Mesenchymal stem cell (in vitro differentiated cells and primary cell): ENCODE data around the gene ANKRD9.

ENCODE experiments used
- DNase-seq: peaks from one replicate; pipeline ENCODE4 v3.0.0-alpha.2; 2013
- H2AFZ ChIP-seq: one replicate; pipeline ENCODE4 v1.6.1; 2013; ENCODE audit warnings: low read depth, mild to moderate bottlenecking, control low read depth, inconsistent platforms, low read length, moderate library complexity
- H2AK5ac ChIP-seq: 2 replicates; pipeline ENCODE4 v1.6.1; 2013; ENCODE audit warnings: low read length, moderate library complexity, mild to moderate bottlenecking, inconsistent platforms; ENCODE audit not compliant: severe bottlenecking
- H2BK120ac ChIP-seq: one replicate; pipeline ENCODE4 v1.6.1; 2013; ENCODE audit warnings: low read depth, mild to moderate bottlenecking, inconsistent platforms, low read length, moderate library complexity
- H2BK12ac ChIP-seq, 2 experiments: one replicate each; pipeline ENCODE4 v1.6.1; 2013; ENCODE audit warnings: inconsistent platforms in 2 of 2, low read length in 2 of 2, mild to moderate bottlenecking in 2 of 2, moderate library complexity in 2 of 2, control low read depth in 1 of 2
- H2BK15ac ChIP-seq: one replicate; pipeline ENCODE4 v1.6.1; 2013; ENCODE audit warnings: mild to moderate bottlenecking, low read depth, inconsistent platforms; ENCODE audit not compliant: poor library complexity, severe bottlenecking
- H2BK5ac ChIP-seq: 2 replicates; pipeline ENCODE4 v1.6.1; 2013; ENCODE audit warnings: low read depth, mild to moderate bottlenecking, low read length, control low read depth, inconsistent platforms; ENCODE audit not compliant: poor library complexity, severe bottlenecking
- H3K14ac ChIP-seq, 2 experiments: one replicate each; pipeline ENCODE4 v1.6.1; 2013; ENCODE audit warnings: inconsistent platforms in 2 of 2, low read length in 2 of 2, control low read depth in 1 of 2, mild to moderate bottlenecking in 1 of 2, moderate library complexity in 1 of 2
- H3K18ac ChIP-seq, 2 experiments: one replicate each; pipeline ENCODE4 v1.6.1; 2013; ENCODE audit warnings: inconsistent platforms in 2 of 2, low read length in 2 of 2, control low read depth in 1 of 2, low read depth in 1 of 2, mild to moderate bottlenecking in 1 of 2
- H3K23ac ChIP-seq, 2 experiments: one replicate each; pipeline ENCODE4 v1.6.1; 2013; ENCODE audit warnings: inconsistent platforms in 2 of 2, low read length in 2 of 2, mild to moderate bottlenecking in 2 of 2, moderate library complexity in 2 of 2, control low read depth in 1 of 2
- H3K27ac ChIP-seq: 2 replicates; pipeline ENCODE4 v1.5.1; 2013; ENCODE audit warnings: mild to moderate bottlenecking, moderate library complexity, low read length, control low read depth, inconsistent platforms; ENCODE audit not compliant: poor library complexity, severe bottlenecking
- H3K27me3 ChIP-seq, 2 experiments: 2 replicates each; pipeline versions ENCODE4 v1.6.1 to v1.7.0; 2013; ENCODE audit warnings: low read length in 2 of 2, mild to moderate bottlenecking in 2 of 2, moderate library complexity in 2 of 2, control low read depth in 1 of 2, inconsistent platforms in 1 of 2; ENCODE audit not compliant: control insufficient read depth in 1 of 2, insufficient read depth in 1 of 2
- H3K36me3 ChIP-seq, 2 experiments: 2 replicates each; pipeline versions ENCODE4 v1.6.1 to v1.7.0; 2013; ENCODE audit warnings: low read length in 2 of 2, control low read depth in 1 of 2, inconsistent platforms in 1 of 2, low read depth in 1 of 2, mild to moderate bottlenecking in 1 of 2; ENCODE audit not compliant: insufficient read depth in 2 of 2, control insufficient read depth in 1 of 2
- H3K4ac ChIP-seq, 2 experiments: one replicate each; pipeline ENCODE4 v1.6.1; 2013; ENCODE audit warnings: inconsistent platforms in 2 of 2, low read length in 2 of 2, mild to moderate bottlenecking in 2 of 2, moderate library complexity in 2 of 2, control low read depth in 1 of 2, low read depth in 1 of 2
- H3K4me1 ChIP-seq: 2 replicates; pipeline ENCODE4 v1.6.1; 2013; ENCODE audit warnings: low read depth, low read length, control low read depth; ENCODE audit not compliant: control insufficient read depth, insufficient read depth
- H3K4me2 ChIP-seq: 2 replicates; pipeline ENCODE4 v1.6.1; 2013; ENCODE audit warnings: low read length, mild to moderate bottlenecking, inconsistent platforms; ENCODE audit not compliant: poor library complexity, severe bottlenecking
- H3K4me3 ChIP-seq, 2 experiments: 2 replicates each; pipeline versions ENCODE4 v1.5.1 to v1.7.0; 2013; ENCODE audit warnings: low read length in 2 of 2, mild to moderate bottlenecking in 2 of 2, control low read depth in 1 of 2, low read depth in 1 of 2; ENCODE audit not compliant: insufficient read depth in 1 of 2
- H3K79me1 ChIP-seq: replicated peaks from 2 replicates; pipeline ENCODE4 v1.6.1; 2013; ENCODE audit warnings: mild to moderate bottlenecking, control low read depth, low read length, inconsistent platforms; ENCODE audit not compliant: poor library complexity, severe bottlenecking
- H3K9ac ChIP-seq: 2 replicates; pipeline ENCODE4 v1.7.0; 2013; ENCODE audit warnings: mild to moderate bottlenecking, low read length, moderate library complexity
- H3K9me3 ChIP-seq: 2 replicates; pipeline ENCODE4 v1.7.0; 2013; ENCODE audit warnings: mild to moderate bottlenecking, low read length; ENCODE audit not compliant: control insufficient read depth
- H4K8ac ChIP-seq: one replicate; pipeline ENCODE4 v1.6.1; 2013; ENCODE audit warnings: inconsistent platforms, mild to moderate bottlenecking, low read length, moderate library complexity
- H4K91ac ChIP-seq: one replicate; pipeline ENCODE4 v1.6.1; 2013; ENCODE audit warnings: mild to moderate bottlenecking, low read length, inconsistent platforms
- WGBS: methylation state at CpG from one replicate; pipeline ENCODE4 v1.1.7; 2013; ENCODE audit warnings: mixed read lengths; 5-methylcytosine and 5-hydroxymethylcytosine counted together

ANKRD9 gene

DNA sequence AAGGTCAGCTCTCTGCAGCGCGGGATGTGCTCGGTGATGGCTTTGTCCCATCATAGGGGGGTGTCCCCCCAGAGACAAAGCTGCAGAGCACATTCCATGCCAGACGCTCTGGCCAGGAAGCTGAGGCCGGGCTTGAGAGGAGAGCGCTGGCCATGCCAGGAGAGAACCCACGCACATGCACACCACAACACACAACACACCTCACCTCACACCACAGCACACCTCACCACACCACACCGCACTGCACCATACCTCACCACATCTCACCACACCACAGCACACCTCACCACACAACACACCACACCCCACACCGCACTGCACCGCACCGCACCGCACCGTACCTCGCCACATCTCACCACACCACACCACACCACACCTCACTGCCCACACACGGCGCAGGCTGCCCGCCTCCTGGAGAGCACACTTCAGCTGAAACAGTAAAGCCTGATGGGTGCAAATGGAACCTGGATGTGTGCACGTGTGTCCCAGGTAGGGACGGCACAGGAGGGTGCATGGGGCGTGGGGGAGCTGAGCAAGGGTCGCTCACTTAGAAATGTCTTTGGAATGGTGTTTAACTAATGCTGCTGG is 10.8 kb downstream of the ANKRD9 start:
- Histone ChIP-seq H4K8ac (no peak overlapping the region), H2AK5ac (no peak overlapping the region), H2AFZ (no peak overlapping the region), H2BK5ac (no peak overlapping the region), H2BK12ac (no peak overlapping the region), H4K91ac (peak overlapping the region; percentile 88), H3K9me3 (no peaks in the 10 kb centered on the region), H3K4ac (no peak overlapping the region), H3K79me1 (no peaks in the 10 kb centered on the region), H3K4me2 (no peak overlapping the region), H3K27ac (no peak overlapping the region), H3K36me3 (peaks cover 32 to 57% of the 10 kb centered on the region in 2 experiments), H3K9ac (no peak overlapping the region), H3K18ac (peak overlapping the region; percentile 9 to 29), H3K23ac (no peak overlapping the region), H3K14ac (peak overlapping the region in 1 of 2 experiments; percentile 35), H2BK15ac (no peak overlapping the region), H3K4me1 (peaks cover 12% of the 10 kb centered on the region), H3K27me3 (no peaks in the 10 kb centered on the region), H3K4me3 (peak overlapping the region in 1 of 2 experiments; percentile 9), H2BK120ac (no peak overlapping the region)
- no peak for DNase-seq
- 94% methylated on average over 20 of the region's 21 CpGs for WGBS

DNA sequence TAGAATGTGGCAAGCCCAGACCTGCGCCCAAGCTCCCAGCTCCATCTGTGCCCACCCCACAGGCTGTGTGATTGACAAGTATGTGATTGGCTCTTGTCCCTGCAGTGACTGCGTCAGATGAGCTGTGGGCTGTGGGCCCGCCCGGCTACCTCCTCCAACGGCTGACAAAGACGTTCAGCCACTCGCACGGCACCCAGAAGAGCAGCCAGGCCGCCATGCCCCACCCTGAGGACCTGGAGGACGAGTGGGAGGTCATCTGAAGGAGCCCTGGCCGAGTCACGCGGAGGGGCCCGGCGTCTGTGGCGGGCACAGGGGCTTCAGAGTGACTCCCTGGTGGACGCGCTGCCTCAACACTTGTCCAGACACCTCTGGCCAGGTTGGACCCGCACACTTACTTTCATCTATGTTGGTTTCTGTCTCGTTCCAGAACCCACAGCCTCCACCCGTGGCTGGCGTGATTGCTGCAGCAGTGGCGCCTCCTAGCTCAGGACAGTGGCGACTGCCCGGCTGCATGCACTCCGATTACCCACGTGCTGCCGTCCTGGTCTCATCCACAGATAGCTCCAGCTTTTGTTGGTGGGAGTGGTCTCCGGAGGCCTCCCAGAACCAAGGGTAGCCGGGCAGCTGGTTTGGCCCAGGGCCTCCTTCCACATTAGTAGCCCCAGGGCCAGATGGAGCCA is 11.4 kb downstream of the ANKRD9 start:
- Histone ChIP-seq H3K4me1 (peaks cover 12% of the 10 kb centered on the region), H2BK12ac (no peak overlapping the region), H4K8ac (no peak overlapping the region), H2BK5ac (no peak overlapping the region), H3K18ac (no peak overlapping the region), H3K27me3 (no peaks in the 10 kb centered on the region), H3K27ac (no peak overlapping the region), H3K9me3 (no peaks in the 10 kb centered on the region), H4K91ac (no peak overlapping the region), H2BK120ac (no peak overlapping the region), H3K79me1 (no peaks in the 10 kb centered on the region), H3K36me3 (peaks cover 32 to 60% of the 10 kb centered on the region in 2 experiments), H3K4me2 (no peak overlapping the region), H3K23ac (no peak overlapping the region), H2BK15ac (no peak overlapping the region), H2AFZ (no peak overlapping the region), H2AK5ac (no peak overlapping the region), H3K4ac (no peak overlapping the region), H3K4me3 (no peak overlapping the region), H3K9ac (no peak overlapping the region), H3K14ac (no peak overlapping the region)
- DNase-seq, result no peak
- 84% methylated on average over 30 of the region's 30 CpGs for WGBS

DNA sequence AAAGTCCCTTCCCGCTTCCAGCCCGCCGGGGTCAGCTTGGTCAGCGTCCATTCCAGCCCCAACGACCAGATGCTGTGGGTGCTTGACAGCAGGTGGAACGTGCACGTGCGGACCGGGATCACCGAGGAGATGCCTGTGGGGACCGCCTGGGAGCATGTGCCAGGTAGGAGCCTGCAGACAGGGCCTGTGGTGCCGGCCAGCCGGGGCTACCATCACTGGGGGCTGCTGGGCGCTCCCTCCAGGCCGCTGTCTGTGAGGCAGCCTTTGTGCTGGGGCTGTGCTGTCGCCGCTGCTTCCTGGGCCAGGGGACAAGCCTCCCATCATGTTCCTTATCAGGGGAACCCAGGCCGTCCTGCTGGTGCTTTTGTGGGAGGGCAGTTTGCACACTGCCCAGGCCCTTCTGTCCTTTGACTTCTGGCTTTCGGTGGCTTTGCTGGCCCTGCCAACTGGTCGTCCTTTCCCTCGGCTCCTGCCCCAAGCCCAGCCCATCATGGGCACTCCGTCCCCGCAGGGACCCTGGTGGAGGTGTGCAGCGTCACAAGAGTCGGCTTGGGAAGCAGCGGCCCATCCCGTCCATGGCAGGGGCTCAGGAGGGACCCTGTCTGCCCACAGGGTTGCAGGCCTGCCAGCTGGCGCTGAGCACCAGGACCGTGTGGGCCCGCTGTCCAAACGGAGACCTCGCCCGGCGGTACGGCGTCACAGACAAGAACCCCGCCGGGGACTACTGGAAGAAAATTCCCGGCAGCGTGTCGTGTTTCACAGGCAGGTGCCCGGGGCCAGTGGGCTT is 12.4 kb downstream of the ANKRD9 start:
- H4K91ac ChIP-seq, result no peak overlapping the region
- no peaks in the 10 kb centered on the region for H3K79me1 ChIP-seq
- no peaks in the 10 kb centered on the region for H3K27me3 ChIP-seq
- H3K18ac ChIP-seq, result no peak overlapping the region
- no peak overlapping the region for H3K9ac ChIP-seq
- no peak overlapping the region for H3K4me3 ChIP-seq
- WGBS, result 93% methylated on average over 42 of the region's 42 CpGs
- no peak overlapping the region for H3K14ac ChIP-seq
- no peak overlapping the region for H2BK120ac ChIP-seq
- peaks cover 12% of the 10 kb centered on the region for H3K4me1 ChIP-seq
- no peak overlapping the region for H3K4ac ChIP-seq
- H2AK5ac ChIP-seq, result no peak overlapping the region
- no peak for DNase-seq
- H3K9me3 ChIP-seq, result no peaks in the 10 kb centered on the region
- no peak overlapping the region for H2BK15ac ChIP-seq
- H2AFZ ChIP-seq, result no peak overlapping the region
- H3K27ac ChIP-seq, result no peak overlapping the region
- H2BK12ac ChIP-seq, result no peak overlapping the region
- peaks cover 32 to 60% of the 10 kb centered on the region in 2 experiments for H3K36me3 ChIP-seq
- no peak overlapping the region for H3K23ac ChIP-seq
- H3K4me2 ChIP-seq, result no peak overlapping the region
- no peak overlapping the region for H4K8ac ChIP-seq
- no peak overlapping the region for H2BK5ac ChIP-seq

- Histone ChIP-seq H3K27me3 (no peaks in the 10 kb centered on the region), H3K4ac (no peak overlapping the region), H3K14ac (no peak overlapping the region), H3K23ac (no peak overlapping the region), H4K91ac (no peak overlapping the region), H2BK12ac (no peak overlapping the region), H2AK5ac (no peak overlapping the region), H3K79me1 (peaks cover 3% of the 10 kb centered on the region), H2BK120ac (no peak overlapping the region), H4K8ac (no peak overlapping the region), H3K27ac (no peak overlapping the region), H2BK15ac (no peak overlapping the region), H3K9ac (no peak overlapping the region), H2AFZ (no peak overlapping the region), H2BK5ac (no peak overlapping the region), H3K36me3 (peaks cover 27 to 63% of the 10 kb centered on the region in 2 experiments), H3K9me3 (no peaks in the 10 kb centered on the region), H3K4me2 (no peak overlapping the region), H3K4me1 (peaks cover 12% of the 10 kb centered on the region), H3K4me3 (no peak overlapping the region), H3K18ac (no peak overlapping the region)
- WGBS, result over 99% methylated on average over 11 of the region's 11 CpGs
- DNase-seq, result no peak
These were observed 13.3 kb downstream of the ANKRD9 start for GRCh38 chr14:102496331-102496691.
